DND-41 (cell line): Measurements from ENCODE around the gene RASSF6.

Experiments
- ATAC-seq: fragments of 200-7000 bp; cut with Tn5 transposase; 3 replicates; pipeline ENCODE4 v1.9.1; 2021; ENCODE audit warnings: low read depth; ENCODE audit not compliant: insufficient read depth
- DNase-seq: peaks from one replicate; pipeline ENCODE4 v3.0.0-alpha.2; 2020
- H2AFZ ChIP-seq: 2 replicates; pipeline ENCODE4 v1.6.0; 2012; ENCODE audit warnings: low read depth, low read length
- H3K27ac ChIP-seq: 2 replicates; pipeline ENCODE4 v1.5.1; 2012; ENCODE audit warnings: low read length, inconsistent platforms
- H3K27me3 ChIP-seq: fragments of 200-600 bp; sonication (generic); 2 replicates; pipeline ENCODE4 v1.6.0; 2012; ENCODE audit warnings: low read length, mild to moderate bottlenecking, inconsistent platforms; ENCODE audit not compliant: insufficient read depth, poor library complexity
- H3K36me3 ChIP-seq: 2 replicates; pipeline ENCODE4 v1.5.1; 2012; ENCODE audit warnings: low read length, inconsistent platforms; ENCODE audit not compliant: insufficient read depth
- H3K4me1 ChIP-seq: 2 replicates; pipeline ENCODE4 v1.5.1; 2012; ENCODE audit warnings: mild to moderate bottlenecking, low read length; ENCODE audit not compliant: insufficient read depth
- H3K4me2 ChIP-seq: 2 replicates; pipeline ENCODE4 v1.6.0; 2012; ENCODE audit warnings: mild to moderate bottlenecking, moderate library complexity, low read length, inconsistent platforms; ENCODE audit not compliant: insufficient read depth
- H3K4me3 ChIP-seq, 2 experiments: fragments of 200-600 bp in 1 of 2; shearing (Covaris generic) in 1 of 2; 2 replicates each; pipeline ENCODE4 v1.5.1; 2012 to 2016; ENCODE audit warnings: inconsistent platforms in 2 of 2, low read length in 2 of 2, mild to moderate bottlenecking in 2 of 2, low read depth in 1 of 2, moderate library complexity in 1 of 2
- H3K79me2 ChIP-seq: 2 replicates; pipeline ENCODE4 v1.6.0; 2012; ENCODE audit warnings: low read length, inconsistent platforms; ENCODE audit not compliant: insufficient read depth
- H3K9ac ChIP-seq: 2 replicates; pipeline ENCODE4 v1.6.0; 2012; ENCODE audit warnings: low read depth, mild to moderate bottlenecking, inconsistent platforms, low read length, moderate library complexity
- H3K9me3 ChIP-seq: 2 replicates; pipeline ENCODE4 v1.5.1; 2012; ENCODE audit warnings: low read length, moderate library complexity, mild to moderate bottlenecking, inconsistent platforms; ENCODE audit not compliant: insufficient read depth, severe bottlenecking
- H4K20me1 ChIP-seq: 2 replicates; pipeline ENCODE4 v1.6.0; 2012; ENCODE audit warnings: low read length; ENCODE audit not compliant: insufficient read depth
- CTCF ChIP-seq: IDR thresholded peaks from 2 replicates; pipeline ENCODE4 v1.5.1; 2012; ENCODE audit warnings: borderline replicate concordance, low read length, moderate library complexity, mild to moderate bottlenecking; ENCODE audit not compliant: poor library complexity, severe bottlenecking; ENCODE audit errors: extremely low read depth
- EZH2 ChIP-seq: IDR thresholded peaks from 3 replicates; pipeline ENCODE4 v1.6.1; 2012; ENCODE audit warnings: borderline replicate concordance, low read depth, mild to moderate bottlenecking, moderate library complexity, low read length, inconsistent platforms; ENCODE audit not compliant: severe bottlenecking

RASSF6 gene

DNA sequence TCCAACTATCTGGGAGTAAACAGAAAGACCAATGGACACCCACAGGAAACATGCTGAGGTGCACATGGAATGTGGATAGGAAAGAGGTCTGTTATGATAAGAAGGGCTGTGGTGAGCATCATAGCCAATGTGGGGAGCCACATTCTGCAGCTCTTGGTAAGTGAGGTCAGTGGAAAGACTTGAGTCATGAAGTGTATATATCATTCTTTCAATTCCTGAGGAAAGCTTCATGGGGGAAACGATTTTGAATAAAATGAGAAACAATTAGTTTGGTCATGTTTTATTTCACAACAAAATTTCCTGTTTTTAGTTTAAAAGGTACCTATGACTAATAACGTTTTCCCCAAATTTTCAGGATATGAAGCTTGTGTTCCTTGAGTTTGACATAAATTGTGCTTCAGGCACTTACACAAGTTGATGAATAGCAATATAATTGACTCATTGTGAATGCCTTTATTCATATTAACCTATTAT is 41.4 kb upstream of the RASSF6 start:
- DNase-seq, result no peak
- no peaks in the 10 kb centered on the region for H3K9me3 ChIP-seq
- peaks cover 5% of the 10 kb centered on the region; the same call in 1 of the 2 replicates for H3K4me1 ChIP-seq
- TF ChIP-seq CTCF, result no peak
- no peak for TF ChIP-seq EZH2
- H3K36me3 ChIP-seq, result no peaks in the 10 kb centered on the region
- H4K20me1 ChIP-seq, result no peaks in the 10 kb centered on the region
- ATAC-seq, result 0 out of 3 replicates have a peak, but pooled peaks have one; percentile 18
- no peaks in the 10 kb centered on the region for H3K79me2 ChIP-seq
- H3K9ac ChIP-seq, result no peak overlapping the region
- peak overlapping the region; percentile 20; the same call in 1 of the 2 replicates for H2AFZ ChIP-seq
- H3K27ac ChIP-seq, result no peak overlapping the region
- H3K4me3 ChIP-seq, result no peak overlapping the region
- no peaks in the 10 kb centered on the region for H3K27me3 ChIP-seq
- H3K4me2 ChIP-seq, result no peak overlapping the region

DNA sequence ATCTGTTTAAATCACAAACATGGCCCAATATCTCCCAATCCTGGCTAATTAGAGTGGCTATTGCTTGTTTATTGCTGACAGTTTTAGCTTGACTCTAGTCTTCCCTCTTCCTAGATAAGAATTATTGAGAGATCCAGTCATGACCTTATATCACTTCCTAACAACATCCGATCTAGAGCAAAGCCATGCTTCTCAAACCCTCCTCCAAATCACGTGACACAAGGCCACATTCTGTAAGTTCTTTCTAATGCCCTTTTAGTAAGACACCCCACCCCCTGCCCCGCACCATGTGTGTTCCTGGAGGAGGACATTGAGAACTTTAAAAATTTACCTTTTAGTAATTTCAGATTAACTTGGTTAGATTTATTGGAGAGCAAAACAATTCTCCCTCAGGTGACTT is 40.6 kb upstream of the RASSF6 start:
- ATAC-seq (no peak), DNase-seq (no peak)

GRCh38 chr4:73653695-73654106 is 33.5 kb upstream of the RASSF6 start:
- TF ChIP-seq EZH2, result no peak
- peak; percentile 42 for TF ChIP-seq CTCF
- DNase-seq (peak; percentile 80), ATAC-seq (peak; percentile 92)
- Histone ChIP-seq H3K4me2 (peak overlapping the region; percentile 28; the same call in 1 of the 2 replicates), H3K4me1 (peaks cover 46% of the 10 kb centered on the region), H3K79me2 (no peaks in the 10 kb centered on the region), H3K27me3 (no peaks in the 10 kb centered on the region), H3K36me3 (no peaks in the 10 kb centered on the region), H2AFZ (0 out of 2 replicates have a peak overlapping the region, but pooled peaks have one; percentile 48), H3K9me3 (no peaks in the 10 kb centered on the region), H3K4me3 (no peak overlapping the region), H4K20me1 (no peaks in the 10 kb centered on the region), H3K9ac (peak overlapping the region; percentile 47), H3K27ac (peak overlapping the region; percentile 94)

More for the DNA sequence above, 40.6 kb upstream of the RASSF6 start:
- no peaks in the 10 kb centered on the region for H3K79me2 ChIP-seq
- H3K9ac ChIP-seq, result no peak overlapping the region
- no peak overlapping the region for H2AFZ ChIP-seq
- no peak for TF ChIP-seq EZH2
- TF ChIP-seq CTCF, result no peak
- H3K27me3 ChIP-seq, result no peaks in the 10 kb centered on the region
- no peaks in the 10 kb centered on the region for H4K20me1 ChIP-seq
- H3K4me3 ChIP-seq, result no peak overlapping the region
- H3K4me2 ChIP-seq, result no peak overlapping the region
- no peak overlapping the region for H3K27ac ChIP-seq
- H3K9me3 ChIP-seq, result no peaks in the 10 kb centered on the region
- peaks cover 5% of the 10 kb centered on the region; the same call in 1 of the 2 replicates for H3K4me1 ChIP-seq
- no peaks in the 10 kb centered on the region for H3K36me3 ChIP-seq
